ENCODE results near the gene CRELD1. TPM values are rescaled to one million over a fixed set of nuclear protein-coding genes. Genes with fewer than 3 reads are reported as not detected.

Gene CRELD1
- polyA plus RNA-seq, 1 of the 3 experiments (the other 2 are of a cell fraction), result 77.6 TPM

DNA sequence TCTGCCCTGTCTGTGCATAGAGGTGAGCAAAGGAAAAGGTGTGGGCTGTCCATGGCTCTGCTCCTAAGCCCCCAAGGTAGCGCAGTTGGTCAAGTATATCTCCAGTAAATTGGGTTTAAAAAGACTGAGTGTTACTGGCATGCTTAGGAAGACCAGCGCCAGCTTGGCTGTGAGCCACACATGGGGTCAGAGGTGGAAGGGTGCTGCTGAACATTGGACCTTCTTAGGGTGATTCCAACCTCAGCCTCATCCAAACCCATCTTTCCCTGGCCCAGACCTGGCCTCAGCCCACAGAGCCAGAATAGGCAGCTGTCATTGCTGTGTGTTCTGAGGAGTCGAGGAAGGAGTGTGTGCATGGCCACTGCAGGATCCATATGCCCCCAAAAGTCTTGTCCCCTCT, 25.3 kb upstream of the CRELD1 start (continued):
- TF ChIP-seq, protein P1, sequence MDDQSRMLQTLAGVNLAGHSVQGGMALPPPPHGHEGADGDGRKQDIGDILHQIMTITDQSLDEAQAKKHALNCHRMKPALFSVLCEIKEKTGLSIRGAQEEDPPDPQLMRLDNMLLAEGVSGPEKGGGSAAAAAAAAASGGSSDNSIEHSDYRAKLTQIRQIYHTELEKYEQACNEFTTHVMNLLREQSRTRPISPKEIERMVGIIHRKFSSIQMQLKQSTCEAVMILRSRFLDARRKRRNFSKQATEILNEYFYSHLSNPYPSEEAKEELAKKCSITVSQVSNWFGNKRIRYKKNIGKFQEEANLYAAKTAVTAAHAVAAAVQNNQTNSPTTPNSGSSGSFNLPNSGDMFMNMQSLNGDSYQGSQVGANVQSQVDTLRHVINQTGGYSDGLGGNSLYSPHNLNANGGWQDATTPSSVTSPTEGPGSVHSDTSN (IDR thresholded peaks at IDR 0.05), result no peak
- TF ChIP-seq RFX5 (IDR thresholded peaks at IDR 0.05; ENCODE audit: low read length) (no peak), GATA2 (CRISPR knock-in tag; IDR thresholded peaks at IDR 0.05) (no peak), EP300 (IDR thresholded peaks at IDR 0.05; ENCODE audit: borderline replicate concordance in 1 of 2, low read depth in 1 of 2, low read length in 1 of 2) (no peak), FOXJ3 (CRISPR knock-in tag; IDR thresholded peaks at IDR 0.05) (no peak), POLR2AphosphoS5 (IDR thresholded peaks at IDR 0.05; ENCODE audit: low read depth, low read length) (no peak)
- TF ChIP-seq, protein P2, sequence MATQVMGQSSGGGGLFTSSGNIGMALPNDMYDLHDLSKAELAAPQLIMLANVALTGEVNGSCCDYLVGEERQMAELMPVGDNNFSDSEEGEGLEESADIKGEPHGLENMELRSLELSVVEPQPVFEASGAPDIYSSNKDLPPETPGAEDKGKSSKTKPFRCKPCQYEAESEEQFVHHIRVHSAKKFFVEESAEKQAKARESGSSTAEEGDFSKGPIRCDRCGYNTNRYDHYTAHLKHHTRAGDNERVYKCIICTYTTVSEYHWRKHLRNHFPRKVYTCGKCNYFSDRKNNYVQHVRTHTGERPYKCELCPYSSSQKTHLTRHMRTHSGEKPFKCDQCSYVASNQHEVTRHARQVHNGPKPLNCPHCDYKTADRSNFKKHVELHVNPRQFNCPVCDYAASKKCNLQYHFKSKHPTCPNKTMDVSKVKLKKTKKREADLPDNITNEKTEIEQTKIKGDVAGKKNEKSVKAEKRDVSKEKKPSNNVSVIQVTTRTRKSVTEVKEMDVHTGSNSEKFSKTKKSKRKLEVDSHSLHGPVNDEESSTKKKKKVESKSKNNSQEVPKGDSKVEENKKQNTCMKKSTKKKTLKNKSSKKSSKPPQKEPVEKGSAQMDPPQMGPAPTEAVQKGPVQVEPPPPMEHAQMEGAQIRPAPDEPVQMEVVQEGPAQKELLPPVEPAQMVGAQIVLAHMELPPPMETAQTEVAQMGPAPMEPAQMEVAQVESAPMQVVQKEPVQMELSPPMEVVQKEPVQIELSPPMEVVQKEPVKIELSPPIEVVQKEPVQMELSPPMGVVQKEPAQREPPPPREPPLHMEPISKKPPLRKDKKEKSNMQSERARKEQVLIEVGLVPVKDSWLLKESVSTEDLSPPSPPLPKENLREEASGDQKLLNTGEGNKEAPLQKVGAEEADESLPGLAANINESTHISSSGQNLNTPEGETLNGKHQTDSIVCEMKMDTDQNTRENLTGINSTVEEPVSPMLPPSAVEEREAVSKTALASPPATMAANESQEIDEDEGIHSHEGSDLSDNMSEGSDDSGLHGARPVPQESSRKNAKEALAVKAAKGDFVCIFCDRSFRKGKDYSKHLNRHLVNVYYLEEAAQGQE (IDR thresholded peaks at IDR 0.05; ENCODE audit: low read depth, low read length), result no peak

DNA sequence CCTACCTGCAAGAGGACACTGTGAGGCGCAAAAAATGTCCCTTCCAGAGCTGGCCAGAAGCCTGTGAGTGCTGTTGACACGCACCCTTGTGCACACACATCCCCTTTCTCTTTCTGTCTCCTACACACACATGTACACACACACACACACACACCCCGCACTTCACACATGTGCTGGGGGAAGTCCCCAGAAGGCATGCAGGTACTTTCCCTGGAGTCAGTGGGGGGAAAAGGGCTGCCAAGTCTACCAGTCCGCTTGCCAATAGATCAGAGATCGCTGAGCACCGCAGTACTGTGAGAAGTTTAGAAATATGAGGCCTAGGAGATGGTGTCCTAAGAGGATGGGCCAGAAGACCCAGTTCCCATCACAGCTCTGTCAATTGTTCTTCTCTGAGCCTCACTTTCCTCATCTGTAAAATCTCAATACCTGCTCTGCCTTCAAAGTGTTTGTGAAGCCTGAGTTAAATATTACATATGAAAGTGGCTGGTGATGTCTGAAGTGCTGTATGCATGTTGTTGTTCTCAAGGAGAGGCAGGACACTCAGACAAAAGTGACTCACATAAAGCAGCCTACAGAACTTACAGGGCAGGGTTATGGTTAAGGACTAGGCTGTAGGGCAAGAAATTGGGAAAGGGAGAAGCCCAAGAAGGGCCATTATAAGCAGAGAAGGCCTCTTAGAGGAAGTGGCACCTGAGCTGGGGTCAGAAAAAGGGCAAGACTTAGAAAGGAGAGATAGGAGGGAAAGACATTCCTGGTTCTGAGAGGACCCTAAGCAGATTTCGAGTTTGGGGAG, 24.2 kb upstream of the CRELD1 start:
- CTCF ChIA-PET, result no interaction called here

More for the DNA sequence above, 24.2 kb upstream of the CRELD1 start:
- 89% methylated on average over 7 of the region's 7 CpGs for WGBS (ENCODE audit: low lambda C conversion rate)
- H3K4me3 ChIP-seq (ENCODE audit: low read depth in 2 of 2, low read length in 1 of 2), result no peak overlapping the region
- H3K4me2 ChIP-seq, result no peak overlapping the region
- no peaks in the 10 kb centered on the region for H3K27me3 ChIP-seq (ENCODE audit: insufficient read depth)
- peaks cover 6% of the 10 kb centered on the region for H3F3A ChIP-seq (replicated peaks; ENCODE audit: insufficient read depth)
- POLR2A ChIA-PET, result no interaction called here
- no peaks in the 10 kb centered on the region for H3K36me3 ChIP-seq (replicated peaks in 1 of 2; ENCODE audit: control insufficient read depth in 1 of 2, insufficient read depth in 2 of 2, low read length in 1 of 2)
- H2AFZ ChIP-seq (ENCODE audit: low read depth), result no peak overlapping the region
- peaks cover 0 to 11% of the 10 kb centered on the region in 2 experiments; a peak in 1 of 4 replicates for H3K4me1 ChIP-seq (ENCODE audit: control insufficient read depth in 1 of 2, insufficient read depth in 2 of 2, low read depth in 1 of 2, low read length in 1 of 2)
- no peak for DNase-seq
- no peak for TF ChIP-seq CHD2 (IDR thresholded peaks at IDR 0.05; ENCODE audit: low read length, partially characterized antibody)
- no peak for TF ChIP-seq ELF1 (IDR thresholded peaks at IDR 0.05)
- no peak for TF ChIP-seq MEF2A (IDR thresholded peaks at IDR 0.05; ENCODE audit: borderline replicate concordance, low read depth)
- no peak for TF ChIP-seq EZH2phosphoT487 (IDR thresholded peaks at IDR 0.05; ENCODE audit: borderline replicate concordance, low read depth)
- TF ChIP-seq, protein P3, sequence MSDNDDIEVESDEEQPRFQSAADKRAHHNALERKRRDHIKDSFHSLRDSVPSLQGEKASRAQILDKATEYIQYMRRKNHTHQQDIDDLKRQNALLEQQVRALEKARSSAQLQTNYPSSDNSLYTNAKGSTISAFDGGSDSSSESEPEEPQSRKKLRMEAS (IDR thresholded peaks at IDR 0.05; ENCODE audit: low read depth), result no peak
- no peak for TF ChIP-seq NRF1 (IDR thresholded peaks at IDR 0.05; ENCODE audit: low read depth, low read length)
- TF ChIP-seq TAF1 (IDR thresholded peaks at IDR 0.05; ENCODE audit: borderline replicate concordance, low read depth, low read length), result no peak
- no peak for TF ChIP-seq GATA2 (CRISPR knock-in tag; IDR thresholded peaks at IDR 0.05)
- TF ChIP-seq NFIC (IDR thresholded peaks at IDR 0.05; ENCODE audit: borderline replicate concordance), result no peak
- no peaks in the 10 kb centered on the region for H4K20me1 ChIP-seq (ENCODE audit: insufficient read depth)
- H3K9ac ChIP-seq, result no peak overlapping the region
- no peaks in the 10 kb centered on the region for H3K9me3 ChIP-seq
- no peaks in the 10 kb centered on the region for H3K79me2 ChIP-seq (ENCODE audit: insufficient read depth)
- H3K9me2 ChIP-seq, result no peaks in the 10 kb centered on the region
- H3K27ac ChIP-seq (ENCODE audit: low read depth in 2 of 2, low read length in 1 of 2), result no peak overlapping the region
